ENCODE results near the gene NOTCH2NLA. TPM values are rescaled to one million over a fixed set of nuclear protein-coding genes. Genes with fewer than 3 reads are reported as not detected.

Gene NOTCH2NLA
- 13.4 and 14.6 TPM in 2 replicates for total RNA-seq

DNA sequence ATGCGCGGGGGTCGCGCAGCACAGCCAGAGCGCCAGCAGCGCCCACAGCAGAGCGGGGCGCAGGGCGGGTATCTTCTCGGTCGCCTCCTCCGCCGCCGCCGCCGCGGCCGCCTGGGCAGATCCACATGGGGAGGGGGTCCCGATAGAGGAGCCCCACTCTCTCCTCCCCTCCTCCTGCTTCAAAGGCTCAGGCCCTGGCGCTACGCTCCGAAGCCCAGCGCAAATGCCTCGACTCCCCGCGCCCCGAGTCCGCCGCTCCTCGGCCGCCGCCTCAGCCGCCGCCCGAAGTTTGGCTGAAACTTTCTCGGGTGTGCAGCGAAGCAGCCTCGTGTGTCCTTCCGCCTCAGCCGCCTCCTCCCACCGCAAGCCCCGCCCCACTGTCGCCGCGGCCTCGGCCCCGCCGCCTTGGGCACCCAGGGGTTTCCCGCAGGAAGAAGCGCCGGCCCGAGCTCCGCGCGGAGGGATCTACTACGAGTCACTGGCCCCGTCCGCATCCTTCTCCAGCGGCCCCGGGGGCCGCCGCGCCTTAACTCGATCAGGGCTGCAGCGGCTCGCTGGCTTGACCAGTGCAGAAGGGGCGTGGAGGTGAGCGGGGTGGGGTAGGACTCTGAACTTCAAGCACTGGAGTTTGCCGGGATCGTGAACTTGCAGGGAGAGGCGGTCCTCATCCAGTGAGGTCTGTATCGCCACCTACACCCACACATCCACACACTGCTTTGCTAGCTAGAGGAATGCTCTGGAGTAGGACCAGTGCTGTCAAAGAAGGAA, at the start of gene NOTCH2NLA:
Gene NOTCH2NLA (minus strand): TSS at position 312 of the 768 bp plus-strand sequence. CDS start 39,684 bp downstream, outside the sequence.

DNA sequence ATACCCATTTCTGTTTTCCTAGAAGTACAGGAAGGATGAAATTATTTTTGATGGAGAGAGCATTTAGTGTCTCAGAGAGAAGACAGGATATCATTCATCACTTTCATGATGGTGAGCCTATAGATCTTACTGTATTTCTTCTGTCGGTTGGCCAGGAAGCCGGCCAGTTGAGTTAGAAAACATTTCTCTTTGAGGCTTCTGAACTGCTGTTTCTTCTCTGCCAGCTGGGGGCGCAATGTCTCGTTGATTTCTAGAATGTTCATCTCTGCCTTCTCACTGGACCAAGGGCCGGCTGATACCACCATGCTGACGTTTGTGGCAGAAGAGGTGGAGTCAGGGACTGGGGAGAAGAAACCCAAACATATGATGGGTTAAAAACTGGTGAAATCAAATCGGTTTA, 84.4 kb downstream of the NOTCH2NLA start, which contains the start of gene NBPF10:
Gene NBPF10 (minus strand): TSS at position 340 of the 400 bp plus-strand sequence. CDS start 35 bp downstream, at position 305.

Other genes with a start within 250 kb of the NOTCH2NLA start
- gene TXNIP, start 232.4 kb downstream of the NOTCH2NLA start, total RNA-seq, result 302 and 306 TPM in 2 replicates
- not detected in 2 replicates for gene HJV, start 207.3 kb downstream of the NOTCH2NLA start, total RNA-seq
- 1.9 and 2.5 TPM in 2 replicates for gene NBPF10, start 84.2 kb downstream of the NOTCH2NLA start, total RNA-seq